PC-3 (cell line): ENCODE data around the gene VPS26C.

Experiments used
- CTCF ChIP-seq: fragments of 300-600 bp; sonication (generic); conservative IDR thresholded peaks from 2 replicates; pipeline ENCODE4 v1.5.1; 2017; ENCODE audit warnings: antibody characterized with exemption, low read depth, mild to moderate bottlenecking, low read length
- EZH2 ChIP-seq: fragments of 300-600 bp; sonication (generic); IDR thresholded peaks from one replicate; pipeline ENCODE4 v1.6.1; 2017; ENCODE audit warnings: antibody characterized with exemption, mild to moderate bottlenecking, low read length; ENCODE audit not compliant: unreplicated experiment
- EZH2phosphoT487 ChIP-seq: fragments of 300-600 bp; sonication (generic); IDR thresholded peaks from 2 replicates; pipeline ENCODE4 v1.6.1; 2018; ENCODE audit warnings: mild to moderate bottlenecking, antibody characterized with exemption, low read length, borderline replicate concordance

- TF ChIP-seq CTCF, result no peak
- no peak for TF ChIP-seq EZH2
- TF ChIP-seq EZH2phosphoT487, result no peak
Observed at GRCh38 chr21:37220433-37220980, 46.6 kb downstream of the VPS26C start.
